Measurements from ENCODE around the gene M1AP.
"Not testable (repeated sequence)": the region's sequence is repeated elsewhere in the genome, so short reads cannot be mapped to it uniquely, and the experiment has no call there.

M1AP gene

GRCh38 chr2:74653985-74654882 lies 6.1 kb upstream of the M1AP start, which contains the start of gene SEMA4F:
Gene SEMA4F (plus strand): TSS chr2:74654247. CDS start chr2:74654377, 130 bp downstream.
- ATAC-seq (peak; percentile 99), DNase-seq (peak; percentile 95)

DNA sequence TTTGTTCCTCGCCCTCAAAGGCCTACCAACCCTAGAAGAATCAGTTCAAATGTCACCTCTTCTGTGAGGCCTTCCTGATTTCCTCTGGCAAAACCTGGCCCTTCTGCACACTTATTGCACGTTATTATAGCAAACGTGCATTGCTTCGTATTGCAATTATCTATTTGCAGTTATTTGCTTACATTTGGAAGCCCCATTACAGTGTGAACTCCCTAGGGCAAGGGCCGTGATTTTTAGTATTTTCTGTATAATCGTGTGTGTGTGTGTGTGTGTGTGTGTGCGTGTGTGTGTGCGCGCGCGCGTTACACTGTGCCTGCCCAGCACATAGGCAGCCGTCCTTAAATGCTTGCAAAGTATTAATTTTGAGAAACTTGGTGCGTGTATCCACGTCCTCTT lies 5.5 kb upstream of the M1AP start:
- ATAC-seq (peak; percentile 6), DNase-seq (no peak)

DNA sequence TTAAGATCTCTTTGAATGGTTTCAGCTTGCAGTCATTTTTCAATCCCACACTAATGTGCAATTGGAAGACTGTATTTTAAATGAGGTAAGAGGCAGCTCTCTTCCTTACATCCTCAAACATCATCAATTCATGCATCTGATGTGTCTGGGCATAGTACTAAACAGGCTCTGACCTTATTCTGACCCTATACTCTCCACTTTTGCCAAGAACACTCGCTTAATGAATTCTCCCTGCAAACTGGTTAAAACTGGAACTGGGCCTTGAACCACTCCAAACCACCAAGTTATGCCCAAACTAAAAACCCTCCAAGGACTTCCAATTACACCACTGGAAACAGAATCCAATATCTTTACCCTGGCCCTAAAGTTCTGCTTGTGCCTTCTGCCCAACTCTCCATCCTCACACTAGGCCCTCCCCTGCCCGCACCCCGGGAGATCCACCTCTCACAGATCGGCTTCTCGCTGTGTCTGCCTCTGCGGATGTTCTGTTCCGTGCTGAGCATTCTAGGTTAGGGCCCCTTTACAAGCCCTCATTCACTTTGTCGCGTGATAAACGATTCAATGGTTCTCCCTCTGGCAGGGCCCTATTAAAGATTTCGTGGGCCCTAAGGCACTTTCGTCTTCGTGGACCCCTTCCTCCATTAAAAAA lies 1.2 kb downstream of the M1AP start:
- ATAC-seq (no peak), DNase-seq (no peak)

GRCh38 chr2:74646201-74646600 lies 1.9 kb downstream of the M1AP start:
- no peak for ATAC-seq
- DNase-seq, result no peak

DNA sequence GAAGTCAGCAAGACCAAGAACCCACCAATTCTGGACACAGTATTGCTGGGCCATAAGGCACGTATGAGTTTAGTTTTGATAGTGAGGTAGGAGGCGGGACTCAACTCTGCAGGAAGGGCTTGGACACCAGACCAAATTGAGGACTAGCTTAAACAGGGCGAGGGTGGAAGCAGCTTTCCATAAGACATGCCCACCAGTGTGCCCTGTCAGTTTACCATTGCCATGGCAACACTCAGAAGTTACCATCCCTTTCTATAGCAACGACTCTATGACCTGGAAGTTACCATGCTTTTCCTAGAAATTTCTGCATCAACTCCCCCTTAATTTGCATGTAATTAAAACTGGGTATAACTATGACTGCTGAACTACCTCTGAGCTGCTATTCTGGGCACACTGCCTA lies 2.8 kb downstream of the M1AP start:
- no peak for DNase-seq
- no peak for ATAC-seq

- no peak for DNase-seq
- no peak for ATAC-seq
Measured at GRCh38 chr2:74639550-74639949, 8.6 kb downstream of the M1AP start.

DNA sequence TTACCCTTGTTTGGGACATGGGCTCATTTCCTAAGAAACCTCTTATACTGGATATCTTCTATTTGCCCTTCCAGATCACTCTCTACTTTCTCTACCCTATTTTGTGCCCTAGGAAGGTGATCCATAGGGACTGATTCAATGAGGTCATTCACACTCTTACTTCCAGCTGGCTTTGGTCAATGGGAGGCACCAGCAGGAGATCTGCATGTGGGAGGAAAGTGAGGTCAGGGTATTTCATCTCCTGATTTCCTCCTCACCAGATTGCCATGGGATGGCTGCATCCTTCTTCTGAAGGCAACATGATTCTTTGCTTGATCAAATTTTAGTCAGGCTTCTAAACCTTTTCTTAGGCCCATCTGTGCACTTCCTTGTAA lies 15.2 kb downstream of the M1AP start:
- no peak for ATAC-seq
- DNase-seq, result no peak

- DNase-seq (no peak), ATAC-seq (no peak)
Measured at GRCh38 chr2:74632209-74632938, 15.8 kb downstream of the M1AP start.

DNA sequence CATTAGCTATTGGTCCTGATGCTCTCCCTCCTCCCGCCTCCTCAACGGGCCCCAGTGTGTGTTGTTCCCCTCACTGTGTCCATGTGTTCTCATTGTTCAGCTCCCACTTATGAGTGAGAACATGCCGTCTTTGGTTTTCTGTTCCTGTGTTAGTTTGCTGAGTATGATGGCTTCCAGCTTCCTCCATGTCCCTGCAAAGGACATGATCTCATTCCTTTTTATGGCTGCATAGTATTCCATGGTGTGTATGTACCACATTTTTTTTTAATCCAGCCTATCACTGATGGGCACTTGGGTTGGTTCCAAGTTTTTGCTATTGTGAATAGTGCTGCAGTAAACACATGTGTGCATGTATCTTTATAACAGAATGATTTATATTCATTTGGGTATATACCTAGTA lies 17.7 kb downstream of the M1AP start:
- DNase-seq, ATAC-seq: not testable (repeated sequence)

DNA sequence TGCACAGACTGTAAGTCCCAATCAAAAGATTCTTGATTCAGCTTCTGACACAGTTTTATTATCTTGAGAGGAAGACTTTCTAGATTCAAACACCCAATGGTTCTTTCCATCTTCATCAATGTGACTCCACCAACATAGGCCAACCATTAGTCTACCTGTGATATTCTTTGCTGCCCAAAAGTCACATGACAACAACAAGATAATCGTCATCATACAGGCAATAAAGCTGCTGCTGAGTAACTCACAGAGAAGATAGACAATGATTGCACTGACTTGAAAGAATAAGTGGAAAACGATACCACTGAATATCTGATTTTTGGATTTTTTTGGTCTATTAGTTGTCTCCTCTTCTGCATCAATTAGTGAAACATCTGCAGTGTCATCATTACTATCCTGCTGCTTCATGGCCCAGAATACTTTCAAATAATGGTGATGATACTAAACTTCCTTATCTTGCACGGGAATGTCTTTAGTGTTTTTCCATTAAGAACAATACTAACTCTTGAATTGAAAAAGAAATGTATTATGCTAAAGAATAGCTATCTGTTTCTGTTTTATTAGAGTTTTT lies 19.5 kb downstream of the M1AP start:
- ATAC-seq, result no peak
- DNase-seq, result no peak

GRCh38 chr2:74625658-74626425 lies 22.3 kb downstream of the M1AP start:
- ATAC-seq, result no peak

DNA sequence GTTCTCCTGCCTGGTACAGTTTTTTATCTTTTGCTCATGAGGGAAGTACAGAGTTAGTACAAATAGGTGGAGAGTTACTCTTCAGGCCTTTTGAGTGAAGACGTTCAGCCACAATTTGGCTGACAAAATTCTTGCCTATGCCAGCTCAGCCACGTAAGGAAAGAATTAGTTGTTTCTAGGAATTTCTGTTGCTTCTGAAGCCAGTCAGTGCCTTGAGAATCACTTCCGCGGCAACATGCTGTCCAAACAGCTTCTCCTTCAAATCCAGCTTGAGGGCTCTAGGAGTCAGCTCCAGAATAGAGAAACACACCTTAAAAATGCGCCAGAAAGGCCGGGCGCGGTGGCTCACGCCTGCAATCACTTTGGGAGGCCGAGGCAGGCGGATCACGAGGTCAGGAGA lies 27.5 kb downstream of the M1AP start:
- ATAC-seq (no peak), DNase-seq (no peak)

More at GRCh38 chr2:74625658-74626425, 22.3 kb downstream of the M1AP start:
- no peak for DNase-seq

- DNase-seq (no peak), ATAC-seq (no peak)
Measured at GRCh38 chr2:74619651-74620297, 28.4 kb downstream of the M1AP start.

- no peak for ATAC-seq
Measured at GRCh38 chr2:74618410-74619083, 29.6 kb downstream of the M1AP start.

DNA sequence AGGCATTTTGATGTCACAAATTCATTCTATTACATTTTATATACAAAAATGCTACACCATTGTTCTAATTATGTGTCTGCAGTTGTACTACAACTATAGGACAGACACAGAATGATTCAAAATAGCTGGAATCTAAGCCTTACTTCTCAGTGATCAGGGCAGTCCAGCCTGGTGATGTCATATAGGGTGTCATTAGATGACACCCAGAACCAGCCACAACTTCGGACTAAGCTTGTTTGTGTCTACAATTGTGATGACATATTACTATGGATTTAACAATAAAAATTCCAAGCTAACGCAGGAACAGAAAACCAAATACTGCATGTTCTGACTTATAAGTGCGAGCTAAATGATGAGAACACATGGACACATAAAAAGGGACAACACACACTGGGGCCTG lies 31.0 kb downstream of the M1AP start:
- DNase-seq (no peak), ATAC-seq (no peak)

More at GRCh38 chr2:74618410-74619083, 29.6 kb downstream of the M1AP start:
- DNase-seq, result no peak

- ATAC-seq, result no peak
Measured at GRCh38 chr2:74606927-74607326, 41.2 kb downstream of the M1AP start.

DNA sequence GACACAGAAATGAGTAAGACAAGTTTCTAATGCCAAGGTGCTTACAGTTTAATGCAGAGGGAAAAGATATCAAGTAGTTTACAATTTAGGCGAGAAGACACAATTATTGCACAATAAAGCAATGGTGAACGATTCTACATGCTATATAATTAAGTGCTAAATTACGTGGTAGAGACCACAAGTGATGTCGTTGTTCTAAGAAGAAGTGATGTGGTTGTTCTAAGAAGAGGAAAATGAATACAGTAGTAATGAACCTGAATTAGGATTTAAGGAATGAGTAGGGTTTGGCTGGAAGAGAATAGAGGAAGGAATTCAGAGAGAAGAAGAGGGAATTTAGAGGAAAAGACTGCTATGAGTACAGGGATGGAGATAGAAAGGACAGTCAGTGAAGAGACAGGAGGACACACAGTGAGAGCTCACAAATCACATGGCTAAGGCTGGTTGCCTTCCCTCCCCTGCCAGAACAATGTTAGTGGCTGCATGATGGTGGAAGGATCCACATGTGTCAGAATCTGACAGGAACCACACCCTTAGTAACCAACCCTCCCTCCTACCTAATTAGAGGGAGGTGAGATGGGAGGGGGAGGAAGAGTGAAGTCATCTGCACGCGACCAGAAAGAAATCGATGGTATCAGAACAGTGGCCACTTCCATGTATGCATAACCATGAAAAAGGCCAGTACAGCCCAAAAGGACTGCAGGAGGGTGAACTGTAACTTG lies 44.7 kb downstream of the M1AP start:
- ATAC-seq (peak; percentile 6), DNase-seq (no peak)

More at GRCh38 chr2:74606927-74607326, 41.2 kb downstream of the M1AP start:
- DNase-seq, result no peak

GRCh38 chr2:74602586-74603281 lies 45.4 kb downstream of the M1AP start:
- no peak for ATAC-seq
- no peak for DNase-seq

- DNase-seq (no peak), ATAC-seq (no peak)
Measured at GRCh38 chr2:74599676-74600075, 48.5 kb downstream of the M1AP start.

Measured in stimulated activated naive CD8-positive, alpha-beta T cell treated with anti-CD3 and anti-CD28 coated beads, Interleukin-15, Interleukin-2, amounts not matched to agents 100 U/mL and 50 U/mL, for 24 hours (primary cell).